GM19239 (cell line): ENCODE measurements around the gene EEF1B2.
A peak's percentile ranks its signal among the peaks of the same experiment; 100 is the strongest.
"Not testable (repeated sequence)": the region's sequence is repeated elsewhere in the genome, so short reads cannot be mapped to it uniquely, and the experiment has no call there.

ENCODE experiments used
- DNase-seq: peaks from one replicate; pipeline ENCODE4 v3.0.0; 2011; ENCODE audit warnings: low spot score; ENCODE audit not compliant: insufficient read length
- FAIRE-seq: peaks from 2 replicates; lab custom pipeline; 2011; peaks lifted over from hg19 to GRCh38; lab: Jason Lieb, UNC

The EEF1B2 gene

DNA sequence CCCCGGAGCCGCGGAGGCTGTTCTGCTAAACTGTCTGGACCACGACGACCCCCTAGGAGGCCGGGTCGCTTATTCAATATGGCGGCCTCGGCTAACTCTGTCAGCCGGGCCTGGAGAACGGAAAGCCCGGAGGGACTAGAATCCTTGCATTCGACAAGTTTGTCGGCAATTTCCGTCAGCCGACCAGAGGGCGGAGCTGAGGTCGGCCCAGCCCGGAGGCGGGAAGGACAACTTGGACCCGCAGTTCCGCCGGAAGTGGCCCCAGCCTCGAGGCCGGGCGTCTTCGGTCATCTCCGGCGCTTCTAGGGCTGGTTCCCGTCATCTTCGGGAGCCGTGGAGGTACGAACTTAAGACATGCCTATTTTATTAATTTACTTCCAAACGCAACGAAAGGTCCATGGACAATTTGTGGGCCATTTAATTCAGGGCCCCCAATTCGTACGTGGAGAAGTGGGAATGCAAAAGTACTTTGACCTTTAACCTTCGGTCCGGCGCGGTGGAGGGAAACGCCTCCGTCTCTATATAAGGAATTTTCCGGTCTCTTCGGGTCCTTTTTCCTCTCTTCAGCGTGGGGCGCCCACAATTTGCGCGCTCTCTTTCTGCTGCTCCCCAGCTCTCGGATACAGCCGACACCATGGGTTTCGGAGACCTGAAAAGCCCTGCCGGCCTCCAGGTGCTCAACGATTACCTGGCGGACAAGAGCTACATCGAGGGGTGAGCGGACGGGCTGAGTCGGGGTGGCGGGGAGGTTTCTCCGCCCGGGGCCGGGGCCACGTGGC is at the start of gene EEF1B2, which contains the start of gene NDUFS1:
TSS of gene EEF1B2 (plus strand) at position 550 of the 779 bp plus-strand sequence. CDS start at position 635, 85 bp downstream.
TSS of gene NDUFS1 (minus strand) at position 99 of the 779 bp plus-strand sequence. CDS start 5,766 bp downstream, outside the sequence.
- DNase-seq (peak; percentile 86), FAIRE-seq (peak; percentile 88)

DNA sequence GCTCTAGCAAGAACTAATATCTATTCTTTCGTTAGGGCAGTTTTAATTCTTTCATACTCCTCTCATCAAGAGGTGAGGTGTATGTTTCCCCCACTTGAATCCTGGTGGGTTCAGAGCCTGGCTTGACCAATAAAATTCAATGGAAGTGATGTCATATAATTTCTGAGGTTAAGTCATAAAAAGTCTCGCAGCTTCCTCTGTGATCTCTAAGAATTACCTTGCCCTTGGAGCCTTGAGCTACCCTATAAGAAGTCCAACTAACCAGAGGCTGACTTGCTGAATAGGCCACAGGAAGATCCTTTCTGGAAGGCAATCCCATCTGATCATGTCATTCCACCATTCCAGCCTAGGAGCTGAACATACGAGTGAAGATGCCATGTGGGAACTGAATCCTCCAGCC is 47.6 kb upstream of the EEF1B2 start:
- FAIRE-seq (no peak), DNase-seq (no peak)

GRCh38 chr2:206112846-206113547 is 46.7 kb upstream of the EEF1B2 start:
- no peak for FAIRE-seq
- no peak for DNase-seq

DNA sequence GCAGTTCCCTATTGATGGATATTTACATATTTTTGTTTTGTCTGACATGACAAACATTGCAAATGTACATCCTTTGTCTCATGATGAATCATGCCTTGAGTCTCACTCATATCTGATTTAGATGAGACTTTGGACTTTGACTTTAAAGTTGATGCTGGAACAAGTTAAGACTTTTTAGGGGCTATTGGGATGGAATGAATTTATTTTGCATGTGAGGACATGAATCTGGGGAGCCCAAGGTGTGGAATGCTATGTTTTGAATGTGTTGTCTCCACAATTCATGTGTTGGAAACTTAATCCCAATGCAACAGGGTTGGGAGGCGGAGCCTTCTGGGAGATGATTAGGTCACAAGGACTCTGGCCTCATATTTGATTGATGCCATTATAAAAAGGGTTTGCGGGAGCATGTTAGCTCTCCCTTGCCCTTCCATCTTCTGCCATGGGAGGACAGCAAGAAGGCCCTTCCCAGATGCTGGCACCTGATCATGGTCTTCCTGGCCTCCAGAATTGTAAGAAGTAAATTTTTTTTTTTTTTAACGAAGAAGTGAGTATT is 44.6 kb upstream of the EEF1B2 start:
- DNase-seq (no peak), FAIRE-seq (no peak)

DNA sequence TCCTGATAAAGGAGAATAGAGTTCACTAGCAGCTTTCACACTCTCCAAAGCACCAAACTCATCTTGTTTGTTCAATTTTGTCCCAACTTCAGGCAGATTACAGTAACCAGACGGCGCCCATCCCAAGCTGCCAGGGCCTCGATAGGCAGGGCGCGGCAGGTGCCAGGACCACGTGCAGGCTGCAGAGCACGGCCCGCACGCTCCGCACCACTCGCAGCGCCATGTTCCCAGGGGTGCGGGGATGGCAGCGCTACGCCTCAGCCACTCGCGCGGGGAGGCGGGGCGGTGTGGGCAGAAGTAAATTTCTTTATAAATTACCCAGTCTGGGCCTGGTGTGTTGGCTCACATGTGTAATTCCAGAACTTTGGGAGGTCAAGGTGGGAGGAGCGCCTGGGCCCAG is 43.4 kb upstream of the EEF1B2 start:
- DNase-seq (no peak), FAIRE-seq (no peak)

- DNase-seq, FAIRE-seq: not testable (repeated sequence)
Observed at GRCh38 chr2:206122569-206122968, 37.1 kb upstream of the EEF1B2 start.

GRCh38 chr2:206125901-206126300 is 33.8 kb upstream of the EEF1B2 start:
- FAIRE-seq = no peak

GRCh38 chr2:206127656-206128055 is 32.0 kb upstream of the EEF1B2 start:
- no peak for FAIRE-seq
- DNase-seq = no peak

More at GRCh38 chr2:206125901-206126300, 33.8 kb upstream of the EEF1B2 start:
- DNase-seq = no peak

- FAIRE-seq = no peak
- no peak for DNase-seq
Observed at GRCh38 chr2:206143451-206143850, 16.2 kb upstream of the EEF1B2 start.

DNA sequence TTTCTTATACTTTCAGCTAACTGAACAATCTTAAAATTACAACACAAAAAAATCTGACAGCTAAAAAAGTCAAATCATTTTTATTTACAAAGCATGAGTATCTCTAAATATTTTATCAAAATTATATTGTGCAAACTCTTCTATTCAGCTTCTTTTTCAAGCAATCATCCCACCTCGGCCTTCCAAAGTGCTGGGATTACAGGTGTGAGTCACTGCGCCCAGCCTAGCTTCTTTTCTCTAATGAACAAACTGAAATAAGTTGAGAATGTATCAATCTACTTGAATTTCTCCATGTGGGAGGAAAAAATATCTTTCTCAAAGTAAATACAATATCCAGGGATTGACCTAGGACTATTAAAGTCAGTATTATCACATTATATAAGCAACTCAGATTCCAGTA is 15.3 kb upstream of the EEF1B2 start:
- DNase-seq = no peak
- FAIRE-seq = no peak

- FAIRE-seq (no peak), DNase-seq (no peak)
Observed at GRCh38 chr2:206145665-206146064, 14.0 kb upstream of the EEF1B2 start.

DNA sequence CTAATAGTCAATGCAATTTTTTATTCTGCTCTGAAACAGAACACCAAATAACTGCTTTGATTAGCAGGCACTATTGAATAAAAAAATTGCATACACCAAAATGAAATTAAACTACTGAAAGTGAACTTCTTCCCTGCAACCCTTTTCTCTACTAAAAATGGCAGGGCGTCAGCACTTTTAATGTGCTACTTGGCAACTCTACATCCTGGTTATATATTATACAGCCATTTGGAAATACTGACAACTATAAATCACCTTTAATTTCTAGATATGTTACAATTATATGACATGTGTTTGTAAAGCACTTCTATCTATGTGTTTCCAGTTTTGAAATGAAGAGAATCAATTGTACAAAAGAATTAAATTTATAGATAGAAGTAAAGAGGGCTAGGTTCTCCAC is 10.4 kb upstream of the EEF1B2 start:
- DNase-seq (no peak), FAIRE-seq (no peak)

- no peak for DNase-seq
- no peak for FAIRE-seq
Observed at GRCh38 chr2:206150168-206150567, 9.5 kb upstream of the EEF1B2 start.

- DNase-seq (no peak), FAIRE-seq (no peak)
Observed at GRCh38 chr2:206150631-206151030, 9.1 kb upstream of the EEF1B2 start.

- DNase-seq = no peak
- no peak for FAIRE-seq
Observed at GRCh38 chr2:206154197-206154596, 5.5 kb upstream of the EEF1B2 start.

DNA sequence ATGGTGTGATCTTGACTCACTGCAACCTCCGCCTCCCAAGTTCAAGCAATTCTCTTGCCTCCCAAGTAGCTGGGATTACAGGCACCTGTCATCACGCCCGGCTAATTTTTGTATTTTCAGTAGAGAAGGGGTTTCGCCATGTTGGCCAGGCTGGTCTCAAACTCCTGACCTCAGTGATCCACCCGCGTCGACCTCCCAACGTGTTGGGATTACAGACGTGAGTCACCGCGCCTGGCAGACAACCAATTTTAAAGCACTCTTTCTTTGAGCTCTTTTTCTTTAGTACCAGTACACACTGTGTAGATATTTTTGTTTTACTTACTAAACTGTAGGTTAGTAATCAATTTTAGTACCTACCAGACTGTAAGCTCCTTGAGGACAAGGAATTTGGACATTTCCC is 2.7 kb upstream of the EEF1B2 start:
- FAIRE-seq, DNase-seq: not testable (repeated sequence)

DNA sequence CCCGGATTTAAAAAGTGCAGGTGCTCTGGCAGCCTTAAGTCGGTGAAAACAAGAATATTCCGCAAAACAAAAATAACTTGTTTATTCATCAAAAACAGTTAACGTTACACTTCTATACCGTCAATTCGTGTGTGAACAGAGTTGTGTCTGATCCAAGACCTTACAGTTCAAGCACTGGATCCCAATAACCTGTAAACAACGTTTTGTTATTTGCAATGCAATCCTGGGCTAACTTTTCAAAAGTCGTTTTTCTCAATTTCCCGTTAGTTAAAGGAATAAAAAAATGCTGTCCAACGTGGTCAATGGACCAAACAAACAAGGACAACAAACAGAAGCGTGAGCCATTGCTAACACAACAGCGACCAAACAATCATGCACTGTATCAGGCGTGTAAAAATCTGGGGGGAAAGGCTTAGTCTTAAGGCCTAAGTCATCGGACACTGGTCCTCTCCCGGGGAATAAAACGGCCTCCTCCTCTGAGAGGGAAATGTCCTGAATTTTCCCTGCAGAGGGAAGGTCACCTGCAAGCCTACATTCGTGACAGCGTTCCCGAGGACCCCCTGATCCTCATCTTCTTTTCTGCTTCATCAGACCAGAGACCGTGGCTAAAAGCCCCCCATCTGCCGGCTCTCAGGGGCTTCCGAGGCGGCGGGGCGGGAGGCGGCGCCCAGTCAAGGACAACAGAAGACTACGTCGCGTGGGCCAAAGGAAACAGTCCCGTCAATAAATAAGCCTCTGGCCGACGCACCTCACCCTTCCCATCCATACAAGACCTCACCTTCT is 941 bp upstream of the EEF1B2 start:
- no peak for FAIRE-seq
- DNase-seq = no peak

DNA sequence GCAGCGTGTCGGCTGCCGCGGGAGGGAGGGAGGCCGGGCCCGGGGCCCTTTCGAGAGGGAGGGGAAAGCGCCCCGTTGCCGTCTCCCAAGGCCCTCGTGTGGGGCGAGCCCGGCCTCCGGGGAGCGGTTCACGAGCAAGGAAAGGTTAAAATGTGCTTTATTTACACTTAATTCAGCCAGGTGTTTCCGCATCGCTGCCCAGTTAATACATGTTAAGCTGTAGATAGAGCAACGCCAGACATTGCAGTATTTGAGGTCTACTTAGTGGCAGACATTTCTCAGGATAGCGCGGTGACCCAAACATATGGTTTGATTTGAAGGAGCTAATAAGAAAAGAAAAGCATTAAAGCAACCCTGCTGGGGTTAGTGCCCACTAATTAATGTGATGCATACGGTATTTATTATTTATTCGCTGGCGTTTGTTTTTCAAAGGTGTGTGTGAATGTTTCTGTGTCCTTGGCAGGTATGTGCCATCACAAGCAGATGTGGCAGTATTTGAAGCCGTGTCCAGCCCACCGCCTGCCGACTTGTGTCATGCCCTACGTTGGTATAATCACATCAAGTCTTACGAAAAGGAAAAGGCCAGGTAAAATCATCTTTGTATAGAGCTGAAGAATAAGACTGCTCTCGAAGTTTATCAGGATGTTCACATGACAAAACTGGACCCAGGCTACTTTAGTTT is 571 bp downstream of the EEF1B2 start:
- DNase-seq (no peak), FAIRE-seq (no peak)

DNA sequence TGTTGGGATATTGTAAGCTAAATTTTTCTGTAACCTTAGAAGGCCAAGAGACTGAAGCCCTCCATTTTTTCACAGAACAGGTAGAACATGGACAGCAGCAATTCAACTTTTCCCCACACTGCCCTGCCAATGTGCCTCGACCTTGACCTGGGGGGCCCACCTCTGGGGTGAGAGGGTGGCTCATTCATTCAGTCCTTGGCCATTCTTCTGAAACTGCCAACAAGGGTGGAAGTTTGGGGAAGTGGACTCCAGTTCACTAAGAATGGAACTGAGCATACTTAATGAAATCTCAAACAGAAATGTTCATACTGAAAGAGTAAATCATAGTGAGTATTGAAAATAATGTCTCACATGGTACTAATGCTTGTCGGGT is 1.1 kb downstream of the EEF1B2 start:
- DNase-seq (no peak), FAIRE-seq (no peak)

DNA sequence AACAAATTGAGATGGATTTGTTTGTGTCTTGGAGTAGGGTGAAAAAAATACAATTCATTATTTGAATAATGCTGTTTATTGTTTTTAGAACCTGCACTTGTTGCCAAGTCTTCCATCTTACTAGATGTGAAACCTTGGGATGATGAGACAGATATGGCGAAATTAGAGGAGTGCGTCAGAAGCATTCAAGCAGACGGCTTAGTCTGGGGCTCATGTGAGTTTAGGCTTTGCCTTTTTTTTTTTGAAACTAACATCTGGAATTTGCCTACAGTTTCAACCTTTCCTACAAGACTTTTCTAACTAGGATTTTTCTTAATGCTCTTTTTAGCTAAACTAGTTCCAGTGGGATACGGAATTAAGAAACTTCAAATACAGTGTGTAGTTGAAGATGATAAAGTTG is 2.7 kb downstream of the EEF1B2 start:
- FAIRE-seq, DNase-seq: not testable (repeated sequence)
